H9 (cell line): Measurements from ENCODE around the gene RAB30. TPM values are rescaled to one million over a fixed set of nuclear protein-coding genes. Genes with fewer than 3 reads are reported as not detected.

ENCODE experiments used
- DNase-seq: peaks from one replicate; pipeline ENCODE4 v3.0.0-alpha.2; 2017
- H2AFZ ChIP-seq: one replicate; pipeline ENCODE4 v1.6.1; 2013; ENCODE audit warnings: mild to moderate bottlenecking, low read length, control low read depth, moderate library complexity
- H2AK5ac ChIP-seq: 2 replicates; pipeline ENCODE4 v1.6.1; 2013; ENCODE audit warnings: low read length, control low read depth, mixed read lengths; ENCODE audit not compliant: insufficient read length
- H2BK120ac ChIP-seq: one replicate; pipeline ENCODE4 v1.6.1; 2013; ENCODE audit warnings: low read depth, mild to moderate bottlenecking, low read length, control low read depth, inconsistent platforms; ENCODE audit not compliant: poor library complexity, severe bottlenecking
- H2BK12ac ChIP-seq: 2 replicates; pipeline ENCODE4 v1.6.1; 2013; ENCODE audit warnings: low read length, control low read depth, mixed read lengths, low read depth; ENCODE audit not compliant: insufficient read length
- H2BK15ac ChIP-seq: 2 replicates; pipeline ENCODE4 v1.6.1; 2013; ENCODE audit warnings: low read depth, low read length, control low read depth
- H2BK20ac ChIP-seq: one replicate; pipeline ENCODE4 v1.6.1; 2013; ENCODE audit warnings: low read depth, mild to moderate bottlenecking, low read length, control low read depth, inconsistent platforms; ENCODE audit not compliant: poor library complexity, severe bottlenecking
- H2BK5ac ChIP-seq: 2 replicates; pipeline ENCODE4 v1.6.1; 2013; ENCODE audit warnings: low read length, control low read depth, mixed read lengths; ENCODE audit not compliant: insufficient read length
- H3K14ac ChIP-seq: 2 replicates; pipeline ENCODE4 v1.6.1; 2013; ENCODE audit warnings: low read length, control low read depth; ENCODE audit not compliant: insufficient read depth
- H3K18ac ChIP-seq: 2 replicates; pipeline ENCODE4 v1.6.1; 2013; ENCODE audit warnings: low read depth, mild to moderate bottlenecking, mixed read lengths, low read length, control low read depth; ENCODE audit not compliant: insufficient read length
- H3K23ac ChIP-seq: 2 replicates; pipeline ENCODE4 v1.6.1; 2013; ENCODE audit warnings: low read length, control low read depth, mixed read lengths, low read depth; ENCODE audit not compliant: insufficient read length
- H3K23me2 ChIP-seq: 2 replicates; pipeline ENCODE4 v1.6.1; 2013; ENCODE audit warnings: low read depth, mild to moderate bottlenecking, mixed read lengths, low read length, control low read depth; ENCODE audit not compliant: insufficient read length, poor library complexity, severe bottlenecking
- H3K27ac ChIP-seq: 2 replicates; pipeline ENCODE4 v1.5.1; 2013; ENCODE audit warnings: low read length, control low read depth, mixed read lengths, low read depth; ENCODE audit not compliant: insufficient read length
- H3K27me3 ChIP-seq: 2 replicates; pipeline ENCODE4 v1.6.1; 2013; ENCODE audit warnings: low read length, control low read depth, inconsistent platforms; ENCODE audit not compliant: insufficient read depth
- H3K4ac ChIP-seq: 2 replicates; pipeline ENCODE4 v1.6.1; 2013; ENCODE audit warnings: low read depth, mild to moderate bottlenecking, control low read depth, inconsistent platforms, low read length, moderate library complexity
- H3K4me1 ChIP-seq: 2 replicates; pipeline ENCODE4 v1.6.1; 2013; ENCODE audit warnings: low read length, control low read depth, inconsistent platforms; ENCODE audit not compliant: insufficient read depth
- H3K4me2 ChIP-seq: 2 replicates; pipeline ENCODE4 v1.6.1; 2013; ENCODE audit warnings: low read length, control low read depth, mixed read lengths; ENCODE audit not compliant: insufficient read length, insufficient read depth
- H3K56ac ChIP-seq: 2 replicates; pipeline ENCODE4 v1.6.1; 2013; ENCODE audit warnings: low read depth, mild to moderate bottlenecking, mixed read lengths, low read length, control low read depth; ENCODE audit not compliant: insufficient read length
- H3K79me1 ChIP-seq: 2 replicates; pipeline ENCODE4 v1.6.1; 2013; ENCODE audit warnings: low read depth, mild to moderate bottlenecking, moderate library complexity, low read length, control low read depth, inconsistent platforms; ENCODE audit not compliant: insufficient read depth, poor library complexity, severe bottlenecking
- H3K79me2 ChIP-seq: 2 replicates; pipeline ENCODE4 v1.6.1; 2013; ENCODE audit warnings: low read length, control low read depth, inconsistent platforms; ENCODE audit not compliant: insufficient read depth
- H3K9ac ChIP-seq: 2 replicates; pipeline ENCODE4 v1.6.1; 2013; ENCODE audit warnings: low read length, control low read depth, mixed read lengths; ENCODE audit not compliant: insufficient read length; ENCODE audit errors: extremely low read depth
- H3K9me3 ChIP-seq: one replicate; pipeline ENCODE4 v1.6.1; 2013; ENCODE audit warnings: low read depth, low read length, inconsistent platforms; ENCODE audit not compliant: control insufficient read depth
- H3T11ph ChIP-seq: one replicate; pipeline ENCODE4 v1.6.1; 2013; ENCODE audit warnings: mild to moderate bottlenecking, low read length, control low read depth, inconsistent platforms
- H4K20me1 ChIP-seq: one replicate; pipeline ENCODE4 v1.6.1; 2013; ENCODE audit not compliant: control insufficient read depth, insufficient read length, insufficient read depth
- H4K5ac ChIP-seq: 2 replicates; pipeline ENCODE4 v1.6.1; 2013; ENCODE audit warnings: low read depth, mild to moderate bottlenecking, mixed read lengths, low read length, control low read depth; ENCODE audit not compliant: insufficient read length
- H4K8ac ChIP-seq: replicated peaks from 2 replicates; pipeline ENCODE4 v1.6.1; 2013; ENCODE audit warnings: low read length, control low read depth, mixed read lengths, low read depth; ENCODE audit not compliant: insufficient read length
- H4K91ac ChIP-seq: 2 replicates; pipeline ENCODE4 v1.6.1; 2013; ENCODE audit warnings: low read depth, mild to moderate bottlenecking, moderate library complexity, mixed read lengths, low read length, control low read depth; ENCODE audit not compliant: insufficient read length
- H3K27ac Mint-ChIP-seq, 3 experiments: 2 replicates in 2 of 3; 3 replicates in 1 of 3; pipeline ENCODE4 v1.8.0; 2020 to 2021; ENCODE audit warnings: mixed read lengths in 3 of 3, mild to moderate bottlenecking in 1 of 3, moderate library complexity in 1 of 3
- H3K27me3 Mint-ChIP-seq: 2 replicates; pipeline ENCODE4 v1.8.0; 2021; ENCODE audit warnings: low read depth, mild to moderate bottlenecking, moderate library complexity, mixed read lengths
- H3K36me3 Mint-ChIP-seq, 3 experiments: 2 replicates in 2 of 3; 3 replicates in 1 of 3; pipeline ENCODE4 v1.8.0; 2020 to 2021; ENCODE audit warnings: low read depth in 3 of 3, mixed read lengths in 3 of 3; ENCODE audit not compliant: insufficient read depth in 1 of 3
- H3K4me1 Mint-ChIP-seq, 2 experiments: 2 replicates each; pipeline ENCODE4 v1.8.0; 2020; ENCODE audit warnings: mixed read lengths in 2 of 2
- H3K4me3 Mint-ChIP-seq, 2 experiments: 2 replicates in 1 of 2; 3 replicates in 1 of 2; pipeline ENCODE4 v1.8.0; 2020 to 2021; ENCODE audit warnings: mild to moderate bottlenecking in 2 of 2, mixed read lengths in 2 of 2, moderate library complexity in 1 of 2
- H3K9me3 Mint-ChIP-seq, 2 experiments: 2 replicates in 1 of 2; 3 replicates in 1 of 2; pipeline ENCODE4 v1.8.0; 2020; ENCODE audit warnings: mild to moderate bottlenecking in 2 of 2, mixed read lengths in 2 of 2, moderate library complexity in 1 of 2
- WGBS: extraction: QIAGEN DNeasy Blood & Tissue Kit; methylation state at CpG from one replicate; pipeline ENCODE4 v1.1.7; 2013; ENCODE audit warnings: missing lambda C conversion rate, low lambda C conversion rate, mixed read lengths; ENCODE audit not compliant: insufficient read length; ENCODE audit errors: extremely low coverage; 5-methylcytosine and 5-hydroxymethylcytosine counted together
- total RNA-seq: library from RNA; stranded (reverse); gene quantifications from 2 replicates; pipeline ENCODE4 v1.2.1, GENCODE V29; 2021
- TF ChIP-seq, protein P1 (sequence below): fragments of 200-600 bp; sonication (generic); conservative IDR thresholded peaks from 3 replicates; pipeline ENCODE4 v1.8.0; 2021; ENCODE audit warnings: antibody characterized with exemption, mild to moderate bottlenecking

The RAB30 gene
- total RNA-seq, 1 experiment from 2014 or later: 4.8 TPM

DNA sequence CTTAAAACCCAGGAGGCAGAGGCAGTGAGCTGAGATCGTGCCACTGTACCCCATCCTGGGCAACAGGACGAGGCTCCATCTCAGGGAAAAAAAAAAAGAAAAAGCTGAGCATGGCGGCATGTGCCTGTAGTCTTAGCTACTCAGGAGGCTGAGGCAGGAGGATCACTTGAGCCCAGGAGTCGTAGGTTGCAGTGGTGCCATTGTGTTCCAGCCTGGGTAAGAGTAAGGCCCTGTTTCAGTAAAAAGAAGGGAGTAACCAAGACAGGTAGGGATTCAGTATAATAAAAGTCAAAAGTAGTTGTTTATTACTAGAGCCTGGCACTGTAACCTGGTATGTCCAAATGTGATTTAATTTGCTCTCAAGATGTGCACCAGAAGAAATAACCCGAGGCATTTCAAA lies 8.1 kb upstream of the RAB30 start:
- Histone ChIP-seq H2BK120ac (no peak overlapping the region), H2AK5ac (no peak overlapping the region), H3K14ac (no peak overlapping the region), H3K56ac (no peak overlapping the region), H3K23ac (no peak overlapping the region), H3K27ac (no peak overlapping the region), H2BK12ac (no peak overlapping the region), H3K4me2 (no peak overlapping the region), H3T11ph (no peak overlapping the region), H3K79me2 (no peaks in the 10 kb centered on the region), H4K91ac (no peak overlapping the region), H3K4ac (no peak overlapping the region), H4K5ac (no peak overlapping the region), H3K9me3 (no peaks in the 10 kb centered on the region), H3K4me1 (no peaks in the 10 kb centered on the region), H3K23me2 (no peaks in the 10 kb centered on the region), H2BK5ac (no peak overlapping the region), H4K20me1 (no peaks in the 10 kb centered on the region), H3K27me3 (no peaks in the 10 kb centered on the region), H4K8ac (no peak overlapping the region), H3K9ac (no peak overlapping the region), H2BK15ac (no peak overlapping the region), H3K79me1 (peaks cover 3% of the 10 kb centered on the region), H3K18ac (no peak overlapping the region), H2BK20ac (no peak overlapping the region), H2AFZ (no peak overlapping the region)
- H3K36me3 Mint-ChIP-seq: peaks cover 4 to 10% (median 10%) of the 10 kb centered on the region in 3 experiments
- no peak overlapping the region for H3K4me3 Mint-ChIP-seq
- TF ChIP-seq, protein P1, sequence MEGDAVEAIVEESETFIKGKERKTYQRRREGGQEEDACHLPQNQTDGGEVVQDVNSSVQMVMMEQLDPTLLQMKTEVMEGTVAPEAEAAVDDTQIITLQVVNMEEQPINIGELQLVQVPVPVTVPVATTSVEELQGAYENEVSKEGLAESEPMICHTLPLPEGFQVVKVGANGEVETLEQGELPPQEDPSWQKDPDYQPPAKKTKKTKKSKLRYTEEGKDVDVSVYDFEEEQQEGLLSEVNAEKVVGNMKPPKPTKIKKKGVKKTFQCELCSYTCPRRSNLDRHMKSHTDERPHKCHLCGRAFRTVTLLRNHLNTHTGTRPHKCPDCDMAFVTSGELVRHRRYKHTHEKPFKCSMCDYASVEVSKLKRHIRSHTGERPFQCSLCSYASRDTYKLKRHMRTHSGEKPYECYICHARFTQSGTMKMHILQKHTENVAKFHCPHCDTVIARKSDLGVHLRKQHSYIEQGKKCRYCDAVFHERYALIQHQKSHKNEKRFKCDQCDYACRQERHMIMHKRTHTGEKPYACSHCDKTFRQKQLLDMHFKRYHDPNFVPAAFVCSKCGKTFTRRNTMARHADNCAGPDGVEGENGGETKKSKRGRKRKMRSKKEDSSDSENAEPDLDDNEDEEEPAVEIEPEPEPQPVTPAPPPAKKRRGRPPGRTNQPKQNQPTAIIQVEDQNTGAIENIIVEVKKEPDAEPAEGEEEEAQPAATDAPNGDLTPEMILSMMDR: no peak
- H3K9me3 Mint-ChIP-seq: no peaks in the 10 kb centered on the region
- DNase-seq: no peak
- H3K27me3 Mint-ChIP-seq: no peaks in the 10 kb centered on the region
- no CpG with 5 or more reads among the region's 5 CpGs for WGBS
- no peaks in the 10 kb centered on the region for H3K4me1 Mint-ChIP-seq
- H3K27ac Mint-ChIP-seq: no peak overlapping the region
